ENCODE results near the gene ACSF3. TPM values are rescaled to one million over a fixed set of nuclear protein-coding genes. Genes with fewer than 3 reads are reported as not detected.

Gene ACSF3
- total RNA-seq, 1 experiment from 2014 or later: 55.2 TPM

DNA sequence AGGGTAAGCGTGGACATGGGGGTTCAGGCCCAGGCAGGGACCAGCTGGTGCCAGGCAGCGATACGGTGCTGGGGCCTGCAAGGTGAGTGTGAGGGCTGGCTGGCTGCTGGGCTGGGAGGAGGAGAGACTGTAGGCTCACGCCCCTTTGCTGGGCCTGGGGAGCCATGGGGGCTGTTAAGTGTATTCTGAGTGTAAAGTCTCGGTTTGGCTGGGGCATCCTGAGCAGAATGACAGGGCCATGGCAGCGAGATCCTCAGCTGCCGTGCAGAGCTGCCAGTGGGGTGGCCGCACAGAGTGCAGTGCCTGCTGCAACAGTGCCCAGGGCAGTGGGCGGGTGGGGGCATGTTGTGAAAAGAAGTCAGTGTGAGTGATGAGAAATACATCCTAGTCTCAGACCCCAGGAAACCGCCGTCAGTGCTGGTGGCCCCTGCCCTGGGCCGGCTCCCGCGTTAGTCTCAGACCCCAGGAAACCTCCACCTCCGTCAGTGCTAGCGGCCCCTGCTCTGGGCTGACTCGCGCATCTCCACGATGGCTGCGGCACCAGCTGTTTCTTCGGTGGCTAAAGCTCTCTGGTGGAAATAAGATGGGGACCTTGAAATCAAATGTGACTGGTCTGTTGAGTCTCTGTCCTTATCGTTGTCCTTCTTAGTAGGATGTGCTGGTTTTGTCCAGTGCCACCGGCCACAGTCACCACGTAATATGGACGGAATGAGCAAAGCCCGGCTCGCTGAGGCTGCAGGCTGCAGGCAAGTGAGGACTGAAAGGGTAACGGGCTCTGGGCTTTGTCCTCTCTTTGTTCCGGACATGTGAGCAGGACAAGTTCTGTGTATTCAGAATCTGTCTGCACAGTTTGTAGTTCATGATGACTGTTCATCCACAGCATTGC, 22.9 kb downstream of the ACSF3 start:
- H3K27ac Mint-ChIP-seq (ENCODE audit: unreplicated experiment): no peak overlapping the region
- no peak overlapping the region for H3K4me3 Mint-ChIP-seq (ENCODE audit: unreplicated experiment)
- H3K4me1 Mint-ChIP-seq (ENCODE audit: low read depth, unreplicated experiment): no peaks in the 10 kb centered on the region
- Histone ChIP-seq H3K4me3 (ENCODE audit: low read depth, low read length) (no peak overlapping the region), H3K9me3 (no peaks in the 10 kb centered on the region), H3K4me1 (no peaks in the 10 kb centered on the region), H3K36me3 (ENCODE audit: control insufficient read depth, insufficient read depth, low read length) (peaks cover 3% of the 10 kb centered on the region), H3K27me3 (replicated peaks; ENCODE audit: control insufficient read depth, insufficient read depth, low read length) (no peaks in the 10 kb centered on the region)
- H3K9me3 Mint-ChIP-seq (ENCODE audit: unreplicated experiment): no peaks in the 10 kb centered on the region
- ChIA-PET CTCF (no interaction called here), POLR2A (no interaction called here)
- TF ChIP-seq, protein P1, sequence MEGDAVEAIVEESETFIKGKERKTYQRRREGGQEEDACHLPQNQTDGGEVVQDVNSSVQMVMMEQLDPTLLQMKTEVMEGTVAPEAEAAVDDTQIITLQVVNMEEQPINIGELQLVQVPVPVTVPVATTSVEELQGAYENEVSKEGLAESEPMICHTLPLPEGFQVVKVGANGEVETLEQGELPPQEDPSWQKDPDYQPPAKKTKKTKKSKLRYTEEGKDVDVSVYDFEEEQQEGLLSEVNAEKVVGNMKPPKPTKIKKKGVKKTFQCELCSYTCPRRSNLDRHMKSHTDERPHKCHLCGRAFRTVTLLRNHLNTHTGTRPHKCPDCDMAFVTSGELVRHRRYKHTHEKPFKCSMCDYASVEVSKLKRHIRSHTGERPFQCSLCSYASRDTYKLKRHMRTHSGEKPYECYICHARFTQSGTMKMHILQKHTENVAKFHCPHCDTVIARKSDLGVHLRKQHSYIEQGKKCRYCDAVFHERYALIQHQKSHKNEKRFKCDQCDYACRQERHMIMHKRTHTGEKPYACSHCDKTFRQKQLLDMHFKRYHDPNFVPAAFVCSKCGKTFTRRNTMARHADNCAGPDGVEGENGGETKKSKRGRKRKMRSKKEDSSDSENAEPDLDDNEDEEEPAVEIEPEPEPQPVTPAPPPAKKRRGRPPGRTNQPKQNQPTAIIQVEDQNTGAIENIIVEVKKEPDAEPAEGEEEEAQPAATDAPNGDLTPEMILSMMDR (IDR thresholded peaks at IDR 0.05; ENCODE audit: insufficient read depth in 1 of 2, low read depth in 1 of 2, low read length in 1 of 2, severe bottlenecking in 1 of 2, unreplicated experiment in 1 of 2): no peak
- no peaks in the 10 kb centered on the region for H3K27me3 Mint-ChIP-seq (ENCODE audit: insufficient read depth, unreplicated experiment)
- DNase-seq: no peak
- BruUV-seq (replicated peaks): no TSS peak
- intact Hi-C loops (cut with micrococcal nuclease; ENCODE audit: unreplicated experiment): no loop called here
- peaks cover 39% of the 10 kb centered on the region for H3K36me3 Mint-ChIP-seq (ENCODE audit: insufficient read depth, unreplicated experiment)

DNA sequence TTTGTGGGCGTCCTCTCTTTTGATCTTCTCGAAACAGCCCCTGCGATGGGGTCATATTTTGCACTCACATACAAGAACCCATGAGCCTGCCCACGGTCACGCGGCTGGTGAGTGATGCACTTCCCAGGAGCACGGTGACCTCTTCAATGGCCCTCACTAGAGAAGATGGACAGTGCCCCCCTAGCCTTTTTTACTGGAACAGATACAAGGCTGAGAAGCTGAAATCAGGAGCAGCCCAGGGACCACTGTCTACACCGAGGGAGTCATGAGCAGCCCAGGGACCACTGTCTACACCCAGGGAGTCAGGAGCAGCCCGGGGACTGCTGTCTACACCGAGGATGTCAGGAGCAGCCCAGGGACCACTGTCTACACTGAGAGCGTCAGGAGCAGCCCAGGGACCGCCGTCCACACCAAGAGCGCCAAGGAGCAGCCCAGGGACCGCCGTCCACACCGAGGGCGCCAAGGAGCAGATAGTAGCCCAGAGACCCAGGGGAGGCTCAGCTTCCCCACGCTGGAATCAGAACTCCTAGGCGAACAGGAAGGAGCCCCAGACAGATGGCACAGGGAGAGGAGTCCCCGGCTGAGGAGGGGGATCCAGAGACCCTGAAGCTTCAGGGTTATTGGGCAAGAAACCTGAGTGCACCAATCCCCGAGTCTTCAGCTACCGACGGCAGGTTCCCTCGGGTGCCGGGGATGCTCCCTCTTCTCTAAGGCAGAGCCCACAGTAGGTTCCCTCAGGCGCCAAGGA, 23.7 kb downstream of the ACSF3 start:
- Mint-ChIP-seq H3K27ac (ENCODE audit: unreplicated experiment) (no peak overlapping the region), H3K4me3 (ENCODE audit: unreplicated experiment) (no peak overlapping the region), H3K36me3 (ENCODE audit: insufficient read depth, unreplicated experiment) (peaks cover 39% of the 10 kb centered on the region), H3K9me3 (ENCODE audit: unreplicated experiment) (no peaks in the 10 kb centered on the region), H3K27me3 (ENCODE audit: insufficient read depth, unreplicated experiment) (no peaks in the 10 kb centered on the region), H3K4me1 (ENCODE audit: low read depth, unreplicated experiment) (no peaks in the 10 kb centered on the region)
- POLR2A ChIA-PET: no interaction called here
- CTCF ChIA-PET: no interaction called here
- Histone ChIP-seq H3K36me3 (ENCODE audit: control insufficient read depth, insufficient read depth, low read length) (peaks cover 3% of the 10 kb centered on the region), H3K9me3 (no peaks in the 10 kb centered on the region), H3K4me1 (no peaks in the 10 kb centered on the region), H3K4me3 (ENCODE audit: low read depth, low read length) (no peak overlapping the region), H3K27me3 (replicated peaks; ENCODE audit: control insufficient read depth, insufficient read depth, low read length) (no peaks in the 10 kb centered on the region)
- intact Hi-C loops (cut with micrococcal nuclease; ENCODE audit: unreplicated experiment): no loop called here
- DNase-seq: no peak
- TF ChIP-seq, protein P1 (IDR thresholded peaks at IDR 0.05; ENCODE audit: insufficient read depth in 1 of 2, low read depth in 1 of 2, low read length in 1 of 2, severe bottlenecking in 1 of 2, unreplicated experiment in 1 of 2): no peak
- BruUV-seq (replicated peaks): no TSS peak

DNA sequence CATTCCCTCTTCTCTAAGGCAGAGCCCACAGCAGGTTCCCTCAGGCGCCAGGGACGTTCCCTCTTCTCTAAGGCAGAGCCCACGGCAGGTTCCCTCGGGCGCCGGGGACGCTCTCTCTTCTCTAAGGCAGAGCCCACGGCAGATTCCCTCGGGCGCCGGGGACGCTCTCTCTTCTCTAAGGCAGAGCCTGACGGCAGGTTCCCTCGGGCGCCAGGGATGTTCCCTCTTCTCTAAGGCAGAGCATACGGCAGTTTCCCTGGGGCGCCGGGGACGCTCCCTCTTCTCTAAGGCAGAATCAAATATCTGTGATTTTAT, 24.3 kb downstream of the ACSF3 start:
- CTCF ChIA-PET: no interaction called here
- Mint-ChIP-seq H3K27me3 (ENCODE audit: insufficient read depth, unreplicated experiment) (no peaks in the 10 kb centered on the region), H3K4me1 (ENCODE audit: low read depth, unreplicated experiment) (no peaks in the 10 kb centered on the region), H3K4me3 (ENCODE audit: unreplicated experiment) (no peak overlapping the region), H3K36me3 (ENCODE audit: insufficient read depth, unreplicated experiment) (peaks cover 39% of the 10 kb centered on the region), H3K9me3 (ENCODE audit: unreplicated experiment) (no peaks in the 10 kb centered on the region), H3K27ac (ENCODE audit: unreplicated experiment) (no peak overlapping the region)
- no peak for DNase-seq
- Histone ChIP-seq H3K9me3 (no peaks in the 10 kb centered on the region), H3K27me3 (replicated peaks; ENCODE audit: control insufficient read depth, insufficient read depth, low read length) (no peaks in the 10 kb centered on the region), H3K4me1 (no peaks in the 10 kb centered on the region), H3K4me3 (ENCODE audit: low read depth, low read length) (no peak overlapping the region), H3K36me3 (ENCODE audit: control insufficient read depth, insufficient read depth, low read length) (peaks cover 1% of the 10 kb centered on the region)
- POLR2A ChIA-PET: no interaction called here
- TF ChIP-seq, protein P1 (IDR thresholded peaks at IDR 0.05; ENCODE audit: insufficient read depth in 1 of 2, low read depth in 1 of 2, low read length in 1 of 2, severe bottlenecking in 1 of 2, unreplicated experiment in 1 of 2): no peak
- intact Hi-C loops (cut with micrococcal nuclease; ENCODE audit: unreplicated experiment): no loop called here
- no TSS peak for BruUV-seq (replicated peaks)
